ENCODE measurements around the gene KRTAP4-5.
"Not testable (repeated sequence)": the region's sequence is repeated elsewhere in the genome, so short reads cannot be mapped to it uniquely, and the experiment has no call there.

Gene KRTAP4-5

GRCh38 chr17:41149652-41149985 is at the start of gene KRTAP4-5:
KRTAP4-5 (minus strand) TSS chr17:41149825; CDS start chr17:41149767, 58 bp downstream.
- no peak for DNase-seq

- no peak for DNase-seq
Observed at GRCh38 chr17:41196068-41196467, 46.4 kb upstream of the KRTAP4-5 start.

GRCh38 chr17:41190328-41190727 is 40.7 kb upstream of the KRTAP4-5 start:
- DNase-seq, result no peak

DNA sequence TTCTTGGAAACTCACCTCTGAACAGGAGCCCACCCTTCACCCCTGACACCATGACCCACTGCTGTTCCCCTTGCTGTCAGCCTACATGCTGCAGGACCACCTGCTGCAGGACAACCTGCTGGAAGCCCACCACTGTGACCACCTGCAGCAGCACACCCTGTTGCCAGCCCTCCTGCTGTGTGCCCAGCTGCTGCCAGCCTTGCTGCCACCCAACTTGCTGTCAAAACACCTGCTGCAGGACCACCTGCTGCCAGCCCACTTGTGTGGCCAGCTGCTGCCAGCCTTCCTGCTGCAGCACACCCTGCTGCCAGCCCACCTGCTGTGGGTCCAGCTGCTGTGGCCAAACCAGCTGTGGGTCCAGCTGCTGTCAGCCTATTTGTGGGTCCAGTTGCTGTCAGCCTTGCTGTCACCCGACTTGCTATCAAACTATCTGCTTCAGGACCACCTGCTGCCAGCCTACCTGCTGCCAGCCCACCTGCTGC is 40.3 kb upstream of the KRTAP4-5 start, which contains the start of gene KRTAP9-1:
TSS of gene KRTAP9-1 (plus strand) at position 51 of the 482 bp plus-strand sequence. CDS start at position 51, 0 bp downstream.
- DNase-seq, result not testable (repeated sequence)

GRCh38 chr17:41186872-41187271 is 37.2 kb upstream of the KRTAP4-5 start:
- no peak for DNase-seq

GRCh38 chr17:41185001-41185400 is 35.4 kb upstream of the KRTAP4-5 start:
- DNase-seq, result no peak

DNA sequence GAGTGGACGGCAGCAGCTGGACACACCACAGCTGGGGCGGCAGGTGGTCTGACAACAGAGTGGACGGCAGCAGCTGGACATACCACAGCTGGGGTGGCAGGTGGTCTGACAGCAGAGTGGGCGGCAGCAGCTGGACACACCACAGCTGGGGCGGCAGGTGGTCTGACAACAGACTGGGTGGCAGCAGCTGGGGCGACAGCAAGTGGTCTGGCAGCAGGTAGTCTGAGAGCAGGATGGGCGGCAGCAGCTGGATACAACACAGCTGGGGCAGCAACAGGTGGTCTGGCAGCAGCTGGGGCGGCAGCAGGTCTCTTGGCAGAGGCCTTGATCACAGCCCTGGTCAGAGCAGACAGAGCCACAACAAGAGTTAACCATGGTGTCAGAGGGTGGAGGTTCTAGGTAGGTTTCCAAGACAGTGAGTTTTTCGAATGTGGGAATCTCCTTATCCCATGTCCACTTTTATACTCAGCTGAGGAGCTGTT is 34.9 kb upstream of the KRTAP4-5 start, which contains the start of gene KRTAP4-1:
TSS of gene KRTAP4-1 (minus strand) at position 432 of the 482 bp plus-strand sequence. CDS start at position 375, 57 bp downstream.
- no peak for DNase-seq

GRCh38 chr17:41178843-41179616 is 29.4 kb upstream of the KRTAP4-5 start:
- DNase-seq, result no peak

DNA sequence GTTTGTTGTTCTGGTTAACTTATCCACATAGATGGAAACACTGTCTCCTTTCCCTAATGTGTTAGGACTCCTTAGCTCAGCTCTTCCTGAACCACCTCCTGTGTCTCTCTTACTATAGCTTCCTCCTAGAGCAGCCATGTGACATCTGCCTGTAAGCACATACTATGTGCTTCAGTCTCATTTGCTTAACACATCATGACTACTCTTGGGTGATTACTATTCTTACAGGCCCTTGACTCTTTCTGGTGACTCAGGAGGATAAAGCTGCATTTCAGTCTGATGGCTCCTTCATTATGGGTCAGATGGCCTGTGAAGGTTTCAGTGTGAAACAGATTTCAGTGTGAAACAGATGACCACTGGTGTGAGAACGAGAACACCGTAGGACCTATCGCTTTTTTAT is 28.7 kb upstream of the KRTAP4-5 start:
- no peak for DNase-seq

- DNase-seq, result no peak
Observed at GRCh38 chr17:41177727-41178271, 28.2 kb upstream of the KRTAP4-5 start, which contains the start of gene KRTAP4-2. KRTAP4-2 (minus strand) TSS chr17:41178221; CDS start chr17:41178164, 57 bp downstream.

GRCh38 chr17:41176744-41177387 is 27.2 kb upstream of the KRTAP4-5 start:
- DNase-seq, result no peak

DNA sequence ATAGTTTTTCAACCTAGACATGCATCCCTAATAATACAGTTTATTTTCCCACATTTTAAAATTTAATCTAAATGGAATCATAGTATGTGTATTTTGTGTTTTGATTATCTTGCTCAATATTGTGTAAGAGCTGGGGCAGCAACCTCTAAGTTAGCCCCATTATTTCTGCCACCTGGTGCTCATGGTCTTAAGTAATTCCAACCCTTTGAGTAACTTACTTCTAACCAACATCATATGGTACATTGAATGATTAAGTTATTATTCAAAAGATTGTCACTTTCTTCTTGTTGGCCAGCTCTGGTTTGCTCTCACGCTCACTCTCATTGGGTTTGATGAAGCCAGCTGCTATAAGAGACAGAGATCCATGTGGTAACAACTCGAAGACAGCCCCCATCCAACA is 22.3 kb upstream of the KRTAP4-5 start:
- no peak for DNase-seq

DNA sequence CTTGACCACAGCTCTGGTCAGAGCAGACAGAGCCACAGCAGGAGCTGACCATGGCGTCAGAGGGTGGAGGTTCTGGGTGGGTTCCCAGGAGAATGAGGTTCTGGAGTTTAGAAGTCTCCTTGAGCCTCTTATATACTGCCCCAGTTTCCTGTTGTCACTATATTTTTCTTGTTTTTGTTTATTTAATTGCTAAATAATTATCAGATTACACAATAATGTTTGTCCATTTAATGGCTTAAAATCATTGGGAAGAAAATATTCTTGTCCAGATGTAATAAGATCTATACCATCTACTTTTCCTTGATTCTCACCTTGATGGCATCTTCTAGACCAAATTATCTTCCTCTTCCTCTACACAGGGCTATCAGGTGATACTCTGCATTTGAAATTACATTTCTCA is 18.5 kb upstream of the KRTAP4-5 start, which contains the start of gene KRTAP4-3:
TSS of gene KRTAP4-3 (minus strand) at position 101 of the 400 bp plus-strand sequence. CDS start at position 52, 49 bp downstream.
- DNase-seq, result no peak

DNA sequence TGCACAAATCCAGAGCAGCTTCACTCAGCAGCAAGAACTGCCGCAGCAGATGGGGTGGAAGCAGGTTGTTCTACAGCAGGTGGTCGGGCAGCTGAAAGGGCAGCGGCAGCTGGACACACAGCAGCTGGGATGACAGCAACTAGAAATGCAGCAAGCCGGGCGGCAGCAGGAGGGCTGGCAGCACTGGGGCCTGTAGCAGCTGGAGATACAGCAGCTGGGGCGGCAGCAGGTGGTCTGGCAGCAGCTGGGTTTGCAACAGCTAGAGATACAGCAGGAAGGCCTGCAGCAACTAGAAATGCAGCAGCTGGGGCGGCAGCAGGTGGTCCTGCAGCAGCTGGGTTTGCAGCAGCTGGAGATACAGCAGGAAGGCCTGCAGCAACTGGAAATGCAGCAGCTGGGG is 17.9 kb upstream of the KRTAP4-5 start:
- no peak for DNase-seq

- DNase-seq, result no peak
Observed at GRCh38 chr17:41163828-41164227, 14.2 kb upstream of the KRTAP4-5 start.

DNA sequence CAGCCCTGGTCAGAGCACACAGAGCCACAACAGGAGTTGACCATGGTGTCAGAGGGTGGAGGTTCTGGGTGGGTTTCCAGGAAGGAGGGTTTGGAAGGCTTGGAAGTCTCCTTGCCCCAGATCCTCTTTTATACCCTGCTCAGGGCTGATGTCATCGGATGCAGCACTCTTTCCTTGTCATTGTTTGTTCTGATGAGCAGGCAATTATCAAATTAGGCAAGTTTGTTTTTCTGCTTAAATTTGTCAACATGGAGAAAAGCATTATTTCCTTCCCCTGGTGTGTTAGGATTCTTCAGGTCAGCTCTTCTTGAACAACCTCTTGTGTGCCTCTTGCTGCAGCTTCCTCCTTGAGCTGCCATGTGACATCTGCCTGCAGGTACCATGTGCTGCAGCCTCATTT is 11.0 kb upstream of the KRTAP4-5 start, which contains the start of gene KRTAP4-4:
TSS of gene KRTAP4-4 (minus strand) at position 101 of the 400 bp plus-strand sequence. CDS start at position 44, 57 bp downstream.
- no peak for DNase-seq

DNA sequence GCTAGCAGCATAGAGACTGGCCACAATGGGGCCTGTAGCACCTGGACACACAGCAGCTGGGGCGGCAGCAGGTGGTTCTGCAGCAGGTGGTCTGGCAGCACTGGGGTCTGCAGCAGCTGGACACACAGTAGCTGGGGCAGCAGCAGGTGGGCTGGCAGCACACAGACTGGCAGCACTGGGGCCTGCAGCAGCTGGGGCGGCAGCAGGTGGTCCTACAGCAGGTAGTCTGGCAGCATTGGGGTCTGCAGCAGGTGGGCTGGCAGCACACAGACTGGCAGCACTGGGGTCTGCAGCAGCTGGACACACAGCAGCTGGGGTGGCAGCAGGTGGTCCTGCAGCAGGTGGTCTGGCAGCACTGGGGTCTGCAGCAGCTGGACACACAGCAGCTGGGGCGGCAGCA is 10.6 kb upstream of the KRTAP4-5 start:
- not testable (repeated sequence) for DNase-seq

DNA sequence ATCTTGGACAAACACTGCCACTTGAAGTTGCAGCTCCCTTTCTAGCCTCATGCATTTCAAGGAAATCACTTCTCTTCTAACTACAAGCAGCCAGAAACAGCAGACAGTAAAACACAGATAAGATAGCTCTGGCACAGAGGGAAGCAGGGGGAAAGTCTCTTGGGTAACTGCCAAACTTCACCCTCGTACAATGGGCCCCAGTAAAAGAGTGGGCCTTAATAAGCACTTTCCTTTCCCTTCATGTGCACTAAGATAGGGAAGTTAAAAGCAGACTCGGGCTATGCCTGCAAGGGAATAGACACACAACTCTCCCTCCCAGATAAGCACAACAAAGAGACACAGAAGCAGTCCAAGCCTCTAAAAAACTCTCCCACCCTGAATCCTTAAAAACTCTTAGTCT is 4.2 kb upstream of the KRTAP4-5 start:
- DNase-seq, result no peak

DNA sequence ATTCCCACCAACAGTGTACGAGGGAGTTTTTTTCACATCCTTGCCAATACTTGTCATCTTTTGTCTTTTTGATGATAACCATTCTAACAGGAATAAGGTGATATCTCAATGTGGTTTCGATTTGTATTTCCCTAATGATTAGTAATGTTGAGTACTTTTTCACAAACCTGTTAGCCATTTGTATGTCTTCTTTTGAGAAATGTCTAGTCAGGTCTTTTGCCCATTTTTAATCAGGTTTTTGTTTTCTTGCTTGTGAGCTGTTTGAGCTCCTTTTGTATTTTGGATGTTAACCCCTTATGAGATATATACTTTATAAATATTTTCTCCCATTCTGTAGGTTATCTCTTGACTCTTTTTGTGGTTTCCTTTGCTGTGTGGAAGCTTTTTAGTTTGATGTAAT is 1.9 kb upstream of the KRTAP4-5 start:
- no peak for DNase-seq

DNA sequence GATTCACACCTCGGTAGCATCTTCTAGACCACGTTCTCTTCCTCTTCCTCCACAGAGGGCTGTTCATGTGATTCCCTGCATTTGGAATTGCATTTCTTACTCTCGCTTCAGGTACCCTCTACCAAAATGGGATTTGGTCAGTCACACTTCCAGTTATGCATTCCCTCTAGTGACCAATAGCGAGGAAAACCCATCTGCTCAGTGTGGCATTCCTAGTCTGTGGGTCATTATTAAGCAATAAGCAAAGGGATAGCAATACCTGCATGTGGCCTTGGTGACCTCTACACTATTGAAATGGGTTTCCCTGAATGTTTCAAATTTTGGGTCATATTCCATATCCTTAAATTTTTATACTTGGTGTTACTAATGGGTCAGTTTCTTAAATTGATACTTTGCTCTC is 401 bp upstream of the KRTAP4-5 start:
- no peak for DNase-seq

DNA sequence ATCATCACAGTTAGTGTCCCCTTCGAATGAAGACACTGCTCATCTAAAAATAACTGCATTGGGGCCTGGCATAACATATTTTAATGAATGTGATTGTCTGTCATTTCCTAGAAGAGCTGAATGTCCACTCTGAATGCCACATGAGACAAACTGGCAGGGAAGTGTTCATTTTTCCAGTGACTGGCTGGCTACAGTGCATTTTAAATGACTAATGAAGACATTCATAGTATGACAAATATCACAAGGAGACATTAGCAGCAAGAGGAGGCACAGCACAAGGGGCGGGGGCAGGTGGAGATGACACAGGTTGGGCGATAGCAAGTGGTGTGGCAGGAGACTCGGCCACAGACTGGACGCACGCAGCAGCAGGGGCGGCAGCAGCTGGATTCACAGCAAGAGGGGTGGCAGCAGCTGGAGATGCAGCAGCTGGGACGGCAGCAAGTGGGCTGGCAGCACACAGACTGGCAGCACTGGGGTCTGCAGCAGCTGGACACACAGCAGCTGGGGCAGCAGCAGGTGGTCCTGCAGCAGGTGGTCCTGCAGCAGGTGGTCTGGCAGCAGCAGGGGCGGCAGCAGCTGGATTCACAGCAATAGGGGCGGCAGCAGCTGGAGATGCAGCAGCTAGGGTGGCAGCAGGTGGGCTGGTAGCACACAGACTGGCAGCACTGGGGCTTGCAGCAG is 514 bp downstream of the KRTAP4-5 start:
- not testable (repeated sequence) for DNase-seq

- no peak for DNase-seq
Observed at GRCh38 chr17:41147531-41148204, 2.0 kb downstream of the KRTAP4-5 start.
